Fibroblast of lung (primary cell): ENCODE measurements around the gene L3MBTL2. TPM values are rescaled to one million over a fixed set of nuclear protein-coding genes. Genes with fewer than 3 reads are reported as not detected.
A peak's percentile ranks its signal among the peaks of the same experiment; 100 is the strongest.

ENCODE experiments used
- DNase-seq, 2 donors: peaks; one replicate each; pipeline versions ENCODE4 v3.0.0 to v3.0.0-alpha.2; 2010; ENCODE audit warnings: low read depth in 2 of 2
- H2AFZ ChIP-seq: 2 replicates; pipeline ENCODE4 v1.5.1; 2012; ENCODE audit warnings: low read length, control low read depth, inconsistent platforms
- H3K27ac ChIP-seq: 2 replicates; pipeline ENCODE4 v1.5.1; 2011; ENCODE audit warnings: low read length, control low read depth; ENCODE audit not compliant: insufficient read depth
- H3K27me3 ChIP-seq: 2 replicates; pipeline ENCODE4 v1.5.1; 2011; ENCODE audit warnings: mild to moderate bottlenecking, low read length; ENCODE audit not compliant: control insufficient read depth, insufficient read depth
- H3K36me3 ChIP-seq: 2 replicates; pipeline ENCODE4 v1.5.1; 2011; ENCODE audit warnings: low read length; ENCODE audit not compliant: control insufficient read depth, insufficient read depth
- H3K4me1 ChIP-seq: 2 replicates; pipeline ENCODE4 v1.5.1; 2011; ENCODE audit warnings: low read length; ENCODE audit not compliant: control insufficient read depth, insufficient read depth; ENCODE audit errors: extremely low read depth
- H3K4me2 ChIP-seq: 2 replicates; pipeline ENCODE4 v1.5.1; 2011; ENCODE audit warnings: low read length, control low read depth; ENCODE audit not compliant: insufficient read depth; ENCODE audit errors: extremely low read depth
- H3K4me3 ChIP-seq, 4 experiments: fragments of 200-600 bp in 1 of 4; sonication (generic) in 1 of 4; replicated peaks in 1 of 4; 2 replicates each; pipeline ENCODE4 v1.5.1; 2011 to 2016; ENCODE audit warnings: low read length in 4 of 4, low read depth in 3 of 4, mild to moderate bottlenecking in 3 of 4, control low read depth in 2 of 4, inconsistent platforms in 1 of 4, mixed read lengths in 1 of 4; ENCODE audit not compliant: insufficient read depth in 1 of 4; ENCODE audit errors: control extremely low read depth in 1 of 4
- H3K79me2 ChIP-seq: 2 replicates; pipeline ENCODE4 v1.5.1; 2012; ENCODE audit warnings: mild to moderate bottlenecking, low read length, inconsistent platforms; ENCODE audit not compliant: control insufficient read depth, insufficient read depth
- H3K9ac ChIP-seq: 2 replicates; pipeline ENCODE4 v1.5.1; 2011; ENCODE audit warnings: mild to moderate bottlenecking, low read length, control low read depth; ENCODE audit not compliant: insufficient read depth
- H3K9me3 ChIP-seq: 2 replicates; pipeline ENCODE4 v1.5.1; 2012; ENCODE audit warnings: low read depth, low read length; ENCODE audit not compliant: control insufficient read depth, insufficient read depth
- H4K20me1 ChIP-seq: 2 replicates; pipeline ENCODE4 v1.5.1; 2011; ENCODE audit warnings: low read length; ENCODE audit not compliant: control insufficient read depth, insufficient read depth; ENCODE audit errors: extremely low read depth
- EZH2 ChIP-seq: IDR thresholded peaks from 2 replicates; pipeline ENCODE4 v1.5.1; 2012; ENCODE audit warnings: low read length, control low read depth, mild to moderate bottlenecking; ENCODE audit errors: missing control alignments
- polyA plus RNA-seq, 2 donors: library from polyadenylated mRNA; depleted of rRNA in 1 of 2; stranded (reverse) in 1 of 2; unstranded in 1 of 2; fragments of >200 nt; gene quantifications; 2 replicates each; pipeline ENCODE4 v1.2.1, GENCODE V29; 2011 to 2012; ENCODE audit warnings: missing spikeins in 1 of 2
- total RNA-seq: library from RNA; depleted of rRNA; stranded (reverse); fragments of >200 nt; gene quantifications from 2 replicates; pipeline ENCODE4 v1.2.1, GENCODE V29; 2014
- TF ChIP-seq, protein P1 (sequence below), 2 donors: IDR thresholded peaks in 1 of 2; conservative IDR thresholded peaks in 1 of 2; 1 replicate in 1 of 2; 2 replicates in 1 of 2; pipeline ENCODE4 v1.5.1; 2011 to 2012; ENCODE audit warnings: low read length in 2 of 2, control low read depth in 1 of 2, inconsistent platforms in 1 of 2, low read depth in 1 of 2, mild to moderate bottlenecking in 1 of 2

Gene L3MBTL2
- total and polyA plus RNA-seq, 2 donors (not counting 1 experiment from before 2014, with no cell fraction given): 16.0 to 19.3 TPM

DNA sequence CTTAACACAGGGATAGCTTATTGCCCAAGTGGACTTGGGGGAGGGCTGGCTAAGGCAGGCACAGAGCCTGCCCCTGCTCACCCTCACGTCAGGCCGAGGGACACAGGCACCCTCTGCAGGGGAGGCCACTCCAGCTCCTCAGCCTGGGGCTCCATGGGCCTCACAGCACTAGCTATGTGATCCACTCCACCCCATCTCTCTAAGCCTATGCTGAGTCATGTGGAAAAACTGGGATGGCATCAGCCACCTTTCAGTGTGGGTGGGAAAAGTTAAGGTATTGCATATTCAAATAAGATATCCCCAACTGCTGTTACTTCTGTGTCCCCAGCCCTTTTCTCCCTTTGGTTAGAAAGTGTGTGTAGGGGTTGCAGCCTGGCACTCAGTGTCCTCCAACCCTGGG, 58.6 kb downstream of the L3MBTL2 start:
- Histone ChIP-seq H3K36me3 (peaks cover 49% of the 10 kb centered on the region), H3K9ac (no peak overlapping the region), H2AFZ (no peak overlapping the region), H3K4me3 (no peak overlapping the region), H3K4me1 (no peaks in the 10 kb centered on the region), H3K9me3 (no peaks in the 10 kb centered on the region), H3K79me2 (peaks cover 3% of the 10 kb centered on the region), H3K4me2 (no peak overlapping the region), H3K27ac (no peak overlapping the region), H3K27me3 (no peaks in the 10 kb centered on the region), H4K20me1 (no peaks in the 10 kb centered on the region)
- TF ChIP-seq, protein P1, sequence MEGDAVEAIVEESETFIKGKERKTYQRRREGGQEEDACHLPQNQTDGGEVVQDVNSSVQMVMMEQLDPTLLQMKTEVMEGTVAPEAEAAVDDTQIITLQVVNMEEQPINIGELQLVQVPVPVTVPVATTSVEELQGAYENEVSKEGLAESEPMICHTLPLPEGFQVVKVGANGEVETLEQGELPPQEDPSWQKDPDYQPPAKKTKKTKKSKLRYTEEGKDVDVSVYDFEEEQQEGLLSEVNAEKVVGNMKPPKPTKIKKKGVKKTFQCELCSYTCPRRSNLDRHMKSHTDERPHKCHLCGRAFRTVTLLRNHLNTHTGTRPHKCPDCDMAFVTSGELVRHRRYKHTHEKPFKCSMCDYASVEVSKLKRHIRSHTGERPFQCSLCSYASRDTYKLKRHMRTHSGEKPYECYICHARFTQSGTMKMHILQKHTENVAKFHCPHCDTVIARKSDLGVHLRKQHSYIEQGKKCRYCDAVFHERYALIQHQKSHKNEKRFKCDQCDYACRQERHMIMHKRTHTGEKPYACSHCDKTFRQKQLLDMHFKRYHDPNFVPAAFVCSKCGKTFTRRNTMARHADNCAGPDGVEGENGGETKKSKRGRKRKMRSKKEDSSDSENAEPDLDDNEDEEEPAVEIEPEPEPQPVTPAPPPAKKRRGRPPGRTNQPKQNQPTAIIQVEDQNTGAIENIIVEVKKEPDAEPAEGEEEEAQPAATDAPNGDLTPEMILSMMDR (conservative IDR thresholded peaks at IDR 0.05 in 1 of 2, IDR thresholded peaks at IDR 0.05 in 1 of 2; ENCODE audit: low read depth in 1 of 2, low read length in 2 of 2): no peak
- no peak for TF ChIP-seq EZH2
- peak in 1 of 2 donors; percentile 20 for DNase-seq

DNA sequence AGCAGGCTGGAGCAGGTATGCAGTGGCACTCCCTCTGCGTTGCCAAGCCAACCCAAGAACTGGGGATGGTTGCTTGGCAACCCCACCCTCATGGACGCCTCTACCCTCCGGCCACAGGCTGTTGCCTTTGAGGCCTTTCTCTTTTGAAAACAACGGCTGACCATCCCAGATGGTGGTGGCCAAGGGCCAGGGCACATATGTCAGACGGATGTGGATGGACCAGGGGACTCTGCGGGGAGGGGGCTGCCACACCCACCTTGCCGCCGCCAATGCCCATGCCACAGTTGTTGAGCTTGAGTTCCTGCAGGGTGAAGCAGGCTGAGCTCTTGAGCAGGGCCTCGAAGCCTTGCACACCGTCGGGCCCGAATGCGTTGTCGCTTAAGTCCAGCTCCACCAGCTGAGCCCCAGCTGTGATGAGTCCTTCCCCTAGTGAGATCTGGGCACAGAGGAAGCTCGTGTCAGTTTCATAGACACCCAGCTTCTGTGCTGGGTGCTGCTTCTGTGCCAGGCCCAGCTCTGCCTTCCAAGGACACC, 59.4 kb downstream of the L3MBTL2 start:
- TF ChIP-seq, protein P1 (conservative IDR thresholded peaks at IDR 0.05 in 1 of 2, IDR thresholded peaks at IDR 0.05 in 1 of 2; ENCODE audit: low read depth in 1 of 2, low read length in 2 of 2): no peak
- no peak for TF ChIP-seq EZH2
- Histone ChIP-seq H3K27ac (no peak overlapping the region), H3K4me1 (no peaks in the 10 kb centered on the region), H3K9ac (no peak overlapping the region), H3K4me2 (no peak overlapping the region), H3K27me3 (no peaks in the 10 kb centered on the region), H4K20me1 (no peaks in the 10 kb centered on the region), H3K4me3 (no peak overlapping the region), H3K79me2 (no peaks in the 10 kb centered on the region), H3K9me3 (no peaks in the 10 kb centered on the region), H2AFZ (no peak overlapping the region), H3K36me3 (peaks cover 46% of the 10 kb centered on the region)
- DNase-seq: no peak

DNA sequence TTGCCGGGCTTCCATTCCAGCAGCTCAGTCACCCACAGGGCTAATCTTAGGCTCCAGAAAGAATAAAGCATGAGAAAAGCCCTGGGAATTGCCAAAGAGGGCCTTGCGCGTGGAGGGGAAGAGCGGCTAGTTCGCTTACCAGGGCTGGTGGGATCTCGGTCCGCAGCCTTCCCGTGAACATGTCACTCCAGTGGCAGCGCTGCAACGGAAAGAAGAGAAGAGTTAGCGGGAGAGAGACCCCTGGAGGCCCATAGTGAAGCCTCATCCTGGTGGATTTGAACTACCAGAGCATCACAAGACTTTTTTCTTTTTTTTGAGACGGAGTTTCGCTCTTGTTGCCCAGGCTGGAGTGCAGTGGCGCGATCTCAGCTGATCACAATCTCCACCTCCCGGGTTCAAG, 62.8 kb downstream of the L3MBTL2 start:
- Histone ChIP-seq H3K4me3 (no peak overlapping the region), H3K9ac (no peak overlapping the region), H2AFZ (no peak overlapping the region), H3K27me3 (no peaks in the 10 kb centered on the region), H3K4me1 (no peaks in the 10 kb centered on the region), H3K9me3 (no peaks in the 10 kb centered on the region), H3K79me2 (peaks cover 5% of the 10 kb centered on the region), H3K36me3 (peaks cover 38% of the 10 kb centered on the region), H3K27ac (no peak overlapping the region), H3K4me2 (no peak overlapping the region), H4K20me1 (no peaks in the 10 kb centered on the region)
- no peak for TF ChIP-seq EZH2
- TF ChIP-seq, protein P1 (conservative IDR thresholded peaks at IDR 0.05 in 1 of 2, IDR thresholded peaks at IDR 0.05 in 1 of 2; ENCODE audit: low read depth in 1 of 2, low read length in 2 of 2): no peak
- DNase-seq: no peak
